Mammary epithelial cell (primary cell): ENCODE results near the gene TST.

Source experiments
- EZH2 ChIP-seq: IDR thresholded peaks from 2 replicates; pipeline ENCODE4 v1.6.1; 2012; ENCODE audit warnings: low read length, inconsistent platforms, borderline replicate concordance
- TF ChIP-seq, protein P1 (sequence below), 2 donors: IDR thresholded peaks in 1 of 2; conservative IDR thresholded peaks in 1 of 2; 2 replicates each; pipeline ENCODE4 v1.5.1; 2011 to 2012; ENCODE audit warnings: inconsistent platforms in 2 of 2, low read length in 2 of 2, mild to moderate bottlenecking in 2 of 2, control low read depth in 1 of 2, low read depth in 1 of 2; ENCODE audit not compliant: insufficient read depth in 1 of 2; ENCODE audit errors: extremely low read depth in 1 of 2

DNA sequence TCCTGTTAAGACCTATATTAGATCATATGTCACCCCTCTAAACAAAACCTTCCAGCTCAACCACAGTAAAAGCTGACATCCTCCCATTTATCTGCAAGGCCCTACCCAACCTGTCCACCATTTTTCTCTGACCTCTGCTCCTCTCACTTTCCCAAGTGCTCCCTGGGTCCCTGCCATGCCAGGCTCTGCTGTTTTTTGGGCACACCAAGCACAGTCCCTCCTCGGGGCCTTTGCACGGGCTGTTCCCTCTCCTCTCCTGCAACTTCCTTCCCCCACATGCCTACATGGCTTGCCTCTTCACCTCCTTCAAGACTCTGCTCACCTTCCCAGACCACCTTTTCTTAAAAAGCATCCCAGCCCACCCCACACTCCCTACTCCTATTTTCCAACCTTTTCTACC is 9.8 kb downstream of the TST start:
- TF ChIP-seq, protein P1, sequence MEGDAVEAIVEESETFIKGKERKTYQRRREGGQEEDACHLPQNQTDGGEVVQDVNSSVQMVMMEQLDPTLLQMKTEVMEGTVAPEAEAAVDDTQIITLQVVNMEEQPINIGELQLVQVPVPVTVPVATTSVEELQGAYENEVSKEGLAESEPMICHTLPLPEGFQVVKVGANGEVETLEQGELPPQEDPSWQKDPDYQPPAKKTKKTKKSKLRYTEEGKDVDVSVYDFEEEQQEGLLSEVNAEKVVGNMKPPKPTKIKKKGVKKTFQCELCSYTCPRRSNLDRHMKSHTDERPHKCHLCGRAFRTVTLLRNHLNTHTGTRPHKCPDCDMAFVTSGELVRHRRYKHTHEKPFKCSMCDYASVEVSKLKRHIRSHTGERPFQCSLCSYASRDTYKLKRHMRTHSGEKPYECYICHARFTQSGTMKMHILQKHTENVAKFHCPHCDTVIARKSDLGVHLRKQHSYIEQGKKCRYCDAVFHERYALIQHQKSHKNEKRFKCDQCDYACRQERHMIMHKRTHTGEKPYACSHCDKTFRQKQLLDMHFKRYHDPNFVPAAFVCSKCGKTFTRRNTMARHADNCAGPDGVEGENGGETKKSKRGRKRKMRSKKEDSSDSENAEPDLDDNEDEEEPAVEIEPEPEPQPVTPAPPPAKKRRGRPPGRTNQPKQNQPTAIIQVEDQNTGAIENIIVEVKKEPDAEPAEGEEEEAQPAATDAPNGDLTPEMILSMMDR (conservative IDR thresholded peaks at IDR 0.05 in 1 of 2, IDR thresholded peaks at IDR 0.05 in 1 of 2; ENCODE audit: extremely low read depth in 1 of 2, insufficient read depth in 1 of 2, low read depth in 1 of 2, low read length in 2 of 2): no peak
- no peak for TF ChIP-seq EZH2
